Skin of body (tissue), 2 donors: ENCODE measurements around the gene OAT. TPM values are rescaled to one million over a fixed set of nuclear protein-coding genes. Genes with fewer than 3 reads are reported as not detected.

Source experiments
- DNase-seq: peaks from one replicate; lab custom pipeline; 2025; lab: John Stamatoyannopoulos, UW
- total RNA-seq: library from RNA; depleted of rRNA; stranded (reverse); fragments of >200 nt; gene quantifications from one replicate; pipeline ENCODE4 v1.2.3, GENCODE V29; 2014

Gene OAT
- total RNA-seq, 1 donor from 2014 or later = 132 TPM

DNA sequence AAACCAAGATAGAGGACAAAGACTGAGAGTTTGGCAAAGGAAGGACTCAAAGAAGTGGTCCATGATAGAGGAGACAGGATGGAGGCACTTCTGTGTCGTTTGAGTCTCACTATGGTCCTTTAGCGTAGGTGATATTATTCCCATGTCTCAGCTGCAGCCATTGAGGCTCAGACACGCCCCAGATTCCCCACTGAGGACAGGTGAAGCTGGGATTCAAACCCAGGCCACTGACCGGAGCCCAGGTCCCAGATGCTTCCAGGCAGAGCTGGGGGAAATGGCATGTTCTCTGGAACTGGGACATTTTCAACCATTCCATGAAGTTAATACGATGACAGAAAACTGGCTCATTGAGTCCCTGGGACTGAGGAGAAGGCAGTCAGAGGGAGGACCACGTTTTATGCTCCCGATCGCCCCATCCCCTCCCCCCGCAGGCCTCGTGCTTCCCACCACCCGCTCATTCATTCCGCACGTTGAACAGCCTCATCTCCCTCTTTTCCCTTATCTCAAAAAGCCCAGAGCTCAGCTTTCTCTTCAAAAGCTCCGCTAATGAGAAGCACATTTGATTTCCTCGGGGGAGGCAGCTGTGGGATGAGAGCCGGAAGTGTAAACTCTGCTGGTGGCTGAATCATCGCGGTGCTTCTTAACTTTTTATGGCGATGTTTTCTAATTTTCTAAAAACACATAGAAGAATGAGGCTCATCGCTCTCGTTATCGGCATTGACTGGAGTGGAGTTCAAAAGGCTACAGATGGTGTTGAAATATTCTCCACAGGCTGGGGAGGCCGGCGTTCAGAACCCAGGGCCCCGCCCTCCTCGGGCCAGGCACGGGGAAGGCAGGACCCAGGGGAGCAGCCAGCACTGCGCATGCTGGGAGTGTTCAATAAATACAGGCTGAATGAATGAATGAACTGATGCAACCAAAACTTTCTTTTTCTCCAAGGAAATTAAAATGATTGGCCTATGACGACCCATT, 64.0 kb downstream of the OAT start:
- peak; percentile 86 for DNase-seq

DNA sequence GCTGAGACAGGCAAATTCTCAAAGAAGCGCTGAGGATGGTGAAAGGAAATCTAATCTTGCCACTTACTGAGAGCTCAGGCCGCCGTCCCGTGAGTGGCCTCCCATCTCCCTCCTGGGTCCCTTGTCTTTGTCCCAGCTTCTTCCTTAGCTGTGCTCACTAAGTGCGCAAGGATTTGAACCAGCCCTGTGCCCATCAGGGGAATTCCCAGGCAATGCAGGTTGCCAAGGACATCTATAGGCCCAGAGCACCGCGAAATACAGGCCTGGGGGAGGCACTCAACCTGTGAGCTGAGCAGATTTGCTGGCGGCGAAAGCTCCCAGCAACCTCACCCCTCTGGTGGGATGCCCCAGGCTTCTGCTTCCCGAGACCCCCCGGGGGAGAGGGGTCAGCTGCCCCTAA, 64.8 kb downstream of the OAT start:
- no peak for DNase-seq

GRCh38 chr10:124353091-124353815, 65.5 kb downstream of the OAT start:
- no peak for DNase-seq

- DNase-seq = no peak
Measured at GRCh38 chr10:124351481-124352220, 67.1 kb downstream of the OAT start.

GRCh38 chr10:124350806-124351205, 67.9 kb downstream of the OAT start:
- DNase-seq = no peak

GRCh38 chr10:124349996-124350280, 68.8 kb downstream of the OAT start:
- DNase-seq = no peak

GRCh38 chr10:124349231-124349995, 69.3 kb downstream of the OAT start:
- no peak for DNase-seq

DNA sequence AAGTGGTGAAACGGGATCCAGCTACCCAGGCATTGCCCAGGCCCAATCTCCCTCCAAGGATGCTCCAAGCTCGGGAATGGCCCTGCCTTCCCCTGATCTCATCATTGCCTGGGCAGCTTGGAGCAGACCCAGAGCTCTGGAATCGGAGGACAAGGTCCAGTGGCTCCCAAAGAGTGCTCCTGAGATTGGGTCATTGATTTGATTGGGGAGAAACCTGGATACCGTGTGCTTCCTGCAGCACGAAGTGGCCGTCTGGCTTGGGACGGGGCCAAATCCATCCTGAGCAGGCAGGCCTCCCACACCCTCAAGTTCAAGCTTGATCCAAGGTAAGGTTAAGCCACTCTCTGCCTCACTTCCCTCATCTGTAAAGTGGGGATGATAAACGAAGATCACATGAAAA, 69.9 kb downstream of the OAT start:
- DNase-seq = no peak

DNA sequence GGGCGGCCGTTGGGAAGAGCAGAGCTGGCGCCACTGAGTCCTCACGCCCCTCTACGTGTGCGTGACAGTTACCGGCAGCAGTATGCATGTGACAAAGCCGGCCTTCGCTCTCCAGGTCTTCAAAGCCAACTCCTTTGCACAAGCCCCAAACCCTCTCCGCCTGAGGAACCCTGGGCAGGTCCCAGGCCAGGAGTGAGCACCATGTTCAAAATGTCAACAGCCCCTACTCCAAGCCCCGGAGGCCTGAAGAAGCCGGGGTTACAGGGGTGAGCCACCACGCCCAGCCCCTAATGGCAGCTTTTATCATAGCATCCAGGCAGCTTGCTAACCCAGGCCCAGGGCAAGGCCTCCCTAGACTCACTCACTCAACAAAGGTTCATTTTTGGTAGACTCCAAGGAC, 70.8 kb downstream of the OAT start:
- no peak for DNase-seq

Other genes with a start within 250 kb of the OAT start
- 0.20 TPM for gene NKX1-2, start 31.1 kb upstream of the OAT start, total RNA-seq
- gene LHPP, start 42.9 kb upstream of the OAT start, total RNA-seq = 7.7 TPM